ENCODE measurements around the gene SPAG16.

SPAG16 gene

DNA sequence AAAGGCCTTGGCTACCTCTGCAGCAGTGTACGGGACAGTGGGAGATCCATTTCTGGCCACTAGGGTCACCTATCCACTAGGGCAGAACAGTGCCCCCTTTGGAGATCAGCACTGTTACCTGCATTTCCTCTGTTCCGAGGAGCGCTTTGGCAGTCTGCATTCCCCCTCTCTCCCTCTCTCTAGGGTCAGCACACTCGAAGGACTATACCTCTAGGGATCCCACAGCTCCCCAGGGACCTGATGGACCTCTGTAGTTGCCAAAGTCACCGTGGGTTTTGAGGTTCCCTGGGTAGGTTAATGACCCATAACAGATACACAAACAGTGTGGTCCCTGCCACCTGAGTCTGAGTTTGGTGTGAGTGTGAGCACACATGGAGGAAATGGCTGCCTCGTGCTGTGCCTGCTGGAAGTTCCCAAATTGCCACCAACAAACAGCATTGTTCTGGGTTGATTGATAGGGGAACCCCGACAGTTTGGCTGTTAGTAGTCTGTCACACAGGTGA, 1026.8 kb downstream of the SPAG16 start:
- Mint-ChIP-seq H3K27ac (no peak overlapping the region), H3K4me1 (ENCODE audit: low read depth) (no peaks in the 10 kb centered on the region), H3K4me3 (no peak overlapping the region), H3K36me3 (ENCODE audit: low read depth) (no peaks in the 10 kb centered on the region), H3K9me3 (peaks cover 3% of the 10 kb centered on the region), H3K27me3 (ENCODE audit: low read depth) (no peaks in the 10 kb centered on the region)

- no peaks in the 10 kb centered on the region for H3K9me3 Mint-ChIP-seq
- no peaks in the 10 kb centered on the region for H3K27me3 Mint-ChIP-seq (ENCODE audit: low read depth)
- no peaks in the 10 kb centered on the region for H3K36me3 Mint-ChIP-seq (ENCODE audit: low read depth)
- H3K4me1 Mint-ChIP-seq (ENCODE audit: low read depth), result no peaks in the 10 kb centered on the region
- no peak overlapping the region for H3K4me3 Mint-ChIP-seq
- H3K27ac Mint-ChIP-seq, result no peak overlapping the region
Measured at GRCh38 chr2:214311931-214312749, 1027.9 kb downstream of the SPAG16 start.

- Mint-ChIP-seq H3K36me3 (ENCODE audit: low read depth) (no peaks in the 10 kb centered on the region), H3K27me3 (ENCODE audit: low read depth) (no peaks in the 10 kb centered on the region), H3K27ac (no peak overlapping the region), H3K4me3 (no peak overlapping the region), H3K4me1 (ENCODE audit: low read depth) (no peaks in the 10 kb centered on the region), H3K9me3 (no peaks in the 10 kb centered on the region)
Measured at GRCh38 chr2:214315324-214315723, 1031.1 kb downstream of the SPAG16 start.

GRCh38 chr2:214320211-214320610, 1035.9 kb downstream of the SPAG16 start:
- Mint-ChIP-seq H3K27me3 (ENCODE audit: low read depth) (no peaks in the 10 kb centered on the region), H3K4me3 (no peak overlapping the region), H3K27ac (no peak overlapping the region), H3K36me3 (ENCODE audit: low read depth) (no peaks in the 10 kb centered on the region), H3K4me1 (ENCODE audit: low read depth) (no peaks in the 10 kb centered on the region), H3K9me3 (no peaks in the 10 kb centered on the region)

- H3K27me3 Mint-ChIP-seq (ENCODE audit: low read depth), result no peaks in the 10 kb centered on the region
- no peak overlapping the region for H3K27ac Mint-ChIP-seq
- no peaks in the 10 kb centered on the region for H3K9me3 Mint-ChIP-seq
Measured at GRCh38 chr2:214322662-214323061, 1038.4 kb downstream of the SPAG16 start.

GRCh38 chr2:214325404-214325803, 1041.1 kb downstream of the SPAG16 start:
- Mint-ChIP-seq H3K4me1 (ENCODE audit: low read depth) (no peaks in the 10 kb centered on the region), H3K4me3 (no peak overlapping the region), H3K9me3 (no peaks in the 10 kb centered on the region), H3K36me3 (ENCODE audit: low read depth) (no peaks in the 10 kb centered on the region), H3K27me3 (ENCODE audit: low read depth) (no peaks in the 10 kb centered on the region), H3K27ac (no peak overlapping the region)

More at GRCh38 chr2:214322662-214323061, 1038.4 kb downstream of the SPAG16 start:
- Mint-ChIP-seq H3K36me3 (ENCODE audit: low read depth) (no peaks in the 10 kb centered on the region), H3K4me1 (ENCODE audit: low read depth) (no peaks in the 10 kb centered on the region), H3K4me3 (no peak overlapping the region)

DNA sequence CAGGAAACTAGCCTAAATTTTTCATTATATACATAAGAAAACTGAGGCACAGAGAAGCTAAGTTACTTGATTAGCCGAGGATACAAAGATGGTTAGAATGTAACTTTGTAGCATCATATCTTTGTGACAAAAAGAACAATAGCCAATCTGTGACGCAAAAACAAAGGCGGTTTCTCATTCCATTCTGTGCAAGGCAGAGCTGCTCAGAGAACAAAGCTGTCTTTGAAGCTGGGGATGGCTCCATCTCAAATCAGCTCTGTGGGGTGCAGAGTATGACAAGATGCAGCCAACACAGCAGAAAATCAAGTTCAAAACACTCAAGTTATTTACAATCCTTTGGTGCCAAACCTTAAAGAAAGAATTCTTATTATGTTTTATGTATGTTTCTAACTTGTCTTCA, 1044.7 kb downstream of the SPAG16 start:
- Mint-ChIP-seq H3K4me1 (ENCODE audit: low read depth) (no peaks in the 10 kb centered on the region), H3K36me3 (ENCODE audit: low read depth) (no peaks in the 10 kb centered on the region), H3K4me3 (no peak overlapping the region), H3K27me3 (ENCODE audit: low read depth) (no peaks in the 10 kb centered on the region), H3K9me3 (no peaks in the 10 kb centered on the region), H3K27ac (no peak overlapping the region)

GRCh38 chr2:214341646-214342045, 1057.4 kb downstream of the SPAG16 start:
- H3K9me3 Mint-ChIP-seq, result no peaks in the 10 kb centered on the region
- no peaks in the 10 kb centered on the region for H3K27me3 Mint-ChIP-seq (ENCODE audit: low read depth)
- no peaks in the 10 kb centered on the region for H3K4me1 Mint-ChIP-seq (ENCODE audit: low read depth)
- H3K27ac Mint-ChIP-seq, result no peak overlapping the region
- H3K4me3 Mint-ChIP-seq, result no peak overlapping the region
- H3K36me3 Mint-ChIP-seq (ENCODE audit: low read depth), result no peaks in the 10 kb centered on the region

- Mint-ChIP-seq H3K4me1 (ENCODE audit: low read depth) (no peaks in the 10 kb centered on the region), H3K9me3 (no peaks in the 10 kb centered on the region), H3K4me3 (no peak overlapping the region)
Measured at GRCh38 chr2:214358506-214358905, 1074.2 kb downstream of the SPAG16 start.

GRCh38 chr2:214361116-214361515, 1076.9 kb downstream of the SPAG16 start:
- no peaks in the 10 kb centered on the region for H3K4me1 Mint-ChIP-seq (ENCODE audit: low read depth)

More at GRCh38 chr2:214358506-214358905, 1074.2 kb downstream of the SPAG16 start:
- no peaks in the 10 kb centered on the region for H3K27me3 Mint-ChIP-seq (ENCODE audit: low read depth)
- no peak overlapping the region for H3K27ac Mint-ChIP-seq
- H3K36me3 Mint-ChIP-seq (ENCODE audit: low read depth), result no peaks in the 10 kb centered on the region

DNA sequence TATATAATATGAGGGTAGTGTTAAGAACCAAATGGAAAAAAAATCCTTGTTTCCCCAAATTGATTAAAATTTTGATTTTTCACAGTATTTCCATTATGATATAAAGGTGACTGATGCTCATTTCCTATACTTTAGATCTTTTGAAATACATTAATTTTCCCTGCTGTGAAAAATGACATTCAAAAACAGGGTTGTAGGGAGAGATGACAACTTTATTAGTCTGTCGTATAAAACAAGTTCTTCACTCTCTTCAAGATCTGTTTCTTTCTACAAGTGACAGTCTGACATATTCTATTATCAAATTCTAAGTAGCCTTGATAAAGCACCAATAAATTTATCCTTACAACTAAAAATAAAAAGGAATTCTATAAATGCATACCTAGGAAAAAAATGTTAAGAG, 1081.3 kb downstream of the SPAG16 start:
- Mint-ChIP-seq H3K4me1 (ENCODE audit: low read depth) (no peaks in the 10 kb centered on the region), H3K9me3 (no peaks in the 10 kb centered on the region), H3K27ac (no peak overlapping the region), H3K4me3 (no peak overlapping the region), H3K27me3 (ENCODE audit: low read depth) (no peaks in the 10 kb centered on the region), H3K36me3 (ENCODE audit: low read depth) (no peaks in the 10 kb centered on the region)

More at GRCh38 chr2:214361116-214361515, 1076.9 kb downstream of the SPAG16 start:
- H3K36me3 Mint-ChIP-seq (ENCODE audit: low read depth), result no peaks in the 10 kb centered on the region
- no peaks in the 10 kb centered on the region for H3K27me3 Mint-ChIP-seq (ENCODE audit: low read depth)
- no peak overlapping the region for H3K27ac Mint-ChIP-seq
- H3K9me3 Mint-ChIP-seq, result no peaks in the 10 kb centered on the region
- no peak overlapping the region for H3K4me3 Mint-ChIP-seq

GRCh38 chr2:214367171-214367570, 1082.9 kb downstream of the SPAG16 start:
- Mint-ChIP-seq H3K4me1 (ENCODE audit: low read depth) (no peaks in the 10 kb centered on the region), H3K27ac (no peak overlapping the region), H3K9me3 (no peaks in the 10 kb centered on the region), H3K27me3 (ENCODE audit: low read depth) (no peaks in the 10 kb centered on the region), H3K36me3 (ENCODE audit: low read depth) (no peaks in the 10 kb centered on the region), H3K4me3 (no peak overlapping the region)

- H3K27me3 Mint-ChIP-seq (ENCODE audit: low read depth), result no peaks in the 10 kb centered on the region
- H3K27ac Mint-ChIP-seq, result no peak overlapping the region
- H3K36me3 Mint-ChIP-seq (ENCODE audit: low read depth), result no peaks in the 10 kb centered on the region
- no peaks in the 10 kb centered on the region for H3K9me3 Mint-ChIP-seq
- no peaks in the 10 kb centered on the region for H3K4me1 Mint-ChIP-seq (ENCODE audit: low read depth)
- H3K4me3 Mint-ChIP-seq, result no peak overlapping the region
Measured at GRCh38 chr2:214376618-214377285, 1092.5 kb downstream of the SPAG16 start.

- Mint-ChIP-seq H3K27ac (no peak overlapping the region), H3K27me3 (ENCODE audit: low read depth) (no peaks in the 10 kb centered on the region), H3K36me3 (ENCODE audit: low read depth) (no peaks in the 10 kb centered on the region), H3K4me1 (ENCODE audit: low read depth) (no peaks in the 10 kb centered on the region), H3K4me3 (no peak overlapping the region), H3K9me3 (no peaks in the 10 kb centered on the region)
Measured at GRCh38 chr2:214377286-214377624, 1093.0 kb downstream of the SPAG16 start.

GRCh38 chr2:214378455-214379103, 1094.3 kb downstream of the SPAG16 start:
- Mint-ChIP-seq H3K36me3 (ENCODE audit: low read depth) (no peaks in the 10 kb centered on the region), H3K4me3 (no peak overlapping the region), H3K27me3 (ENCODE audit: low read depth) (no peaks in the 10 kb centered on the region), H3K27ac (no peak overlapping the region), H3K4me1 (ENCODE audit: low read depth) (no peaks in the 10 kb centered on the region), H3K9me3 (no peaks in the 10 kb centered on the region)
